HCT116 (cell line): ENCODE results near the gene FSIP1. TPM values are rescaled to one million over a fixed set of nuclear protein-coding genes. Genes with fewer than 3 reads are reported as not detected.

Experiments used
- ATAC-seq: fragments of 200-7000 bp; cut with Tn5 transposase; 2 replicates; pipeline ENCODE4 v1.9.1; 2020; ENCODE audit warnings: mild to moderate bottlenecking, moderate library complexity
- BruUV-seq: library from RNA; stranded (reverse); fragments of 400-500 nt; replicated peaks from 2 replicates; lab custom pipeline; 2021; lab: Mats Ljungman, UMichigan
- CTCF ChIA-PET: fragments of 300-600 bp; sonication (Branson Sonifier 250); formaldehyde crosslinking; loops from one replicate; lab custom pipeline; 2021; ENCODE audit warnings: antibody characterized with exemption; lab: Charles Lee
- POLR2A ChIA-PET: fragments of 300-600, 350-600 bp; sonication (Branson Sonifier 250); formaldehyde crosslinking; loops from one replicate; lab custom pipeline; 2021; ENCODE audit warnings: antibody characterized with exemption; lab: Charles Lee
- RAD21 ChIA-PET, 2 experiments: fragments of 300-600 bp; sonication (Branson Sonifier 250); formaldehyde crosslinking; loops; one replicate each; lab custom pipeline; 2023; ENCODE audit warnings: low total read pairs in 2 of 2; ENCODE audit not compliant: uncharacterized antibody in 2 of 2, unreplicated experiment in 2 of 2, low non-redundant PET in 1 of 2; lab: Charles Lee
- DNase-seq: peaks from one replicate; pipeline ENCODE4 v3.0.0-alpha.2; 2010; ENCODE audit warnings: low read depth, low spot score
- H2AFZ ChIP-seq: fragments of 200-600 bp; shearing (Covaris generic), sonication (generic); 2 replicates; pipeline ENCODE4 v1.6.1; 2017; ENCODE audit warnings: low read depth, mixed run types, mixed read lengths, antibody characterized with exemption, low read length; ENCODE audit not compliant: poor library complexity, severe bottlenecking
- H3K27ac ChIP-seq: 2 replicates; pipeline ENCODE4 v1.5.1; 2012; ENCODE audit warnings: low read depth, low read length
- H3K27me3 ChIP-seq: fragments of 200-600 bp; sonication (generic); 2 replicates; pipeline ENCODE4 v1.6.1; 2016; ENCODE audit warnings: mixed run types, low read length, mixed read lengths; ENCODE audit not compliant: insufficient read depth
- H3K36me3 ChIP-seq, 2 experiments: fragments of 200-500 bp in 1 of 2; fragments of 200-600 bp in 1 of 2; sonication (Bioruptor generic) in 1 of 2; sonication (generic) in 1 of 2; 2 replicates each; pipeline versions ENCODE4 v1.5.1 to v1.6.1; 2014 to 2016; ENCODE audit warnings: low read length in 2 of 2, inconsistent platforms in 1 of 2, mixed read lengths in 1 of 2, mixed run types in 1 of 2; ENCODE audit not compliant: insufficient read depth in 2 of 2, control insufficient read depth in 1 of 2
- H3K4me1 ChIP-seq, 2 experiments: fragments of 200-600 bp in 1 of 2; sonication (generic) in 1 of 2; 2 replicates each; pipeline versions ENCODE4 v1.5.1 to v1.6.1; 2012 to 2017; ENCODE audit warnings: low read length in 2 of 2, inconsistent platforms in 1 of 2, mild to moderate bottlenecking in 1 of 2, mixed read lengths in 1 of 2, mixed run types in 1 of 2, moderate library complexity in 1 of 2; ENCODE audit not compliant: insufficient read depth in 2 of 2, control insufficient read depth in 1 of 2
- H3K4me2 ChIP-seq: fragments of 200-600 bp; sonication (generic); 2 replicates; pipeline ENCODE4 v1.6.1; 2017; ENCODE audit warnings: mixed run types, low read length, mixed read lengths
- H3K4me3 ChIP-seq, 2 experiments: fragments of 200-600 bp in 1 of 2; sonication (generic) in 1 of 2; replicated peaks in 1 of 2; 2 replicates each; pipeline ENCODE4 v1.5.1; 2011 to 2016; ENCODE audit warnings: low read length in 2 of 2, control low read depth in 1 of 2, low read depth in 1 of 2, mild to moderate bottlenecking in 1 of 2, mixed read lengths in 1 of 2, mixed run types in 1 of 2
- H3K79me2 ChIP-seq: fragments of 200-600 bp; sonication (generic); 2 replicates; pipeline ENCODE4 v1.6.1; 2017; ENCODE audit warnings: mild to moderate bottlenecking, mixed run types, low read length, moderate library complexity, mixed read lengths; ENCODE audit not compliant: insufficient read depth
- H3K9ac ChIP-seq: fragments of 200-600 bp; sonication (generic); 2 replicates; pipeline ENCODE4 v1.6.1; 2016; ENCODE audit warnings: low read length, mixed read lengths
- H3K9me2 ChIP-seq: fragments of 200-600 bp; sonication (generic), shearing (Covaris generic); 2 replicates; pipeline ENCODE4 v1.6.1; 2017; ENCODE audit warnings: mixed run types, mild to moderate bottlenecking, moderate library complexity; ENCODE audit not compliant: insufficient read depth
- H3K9me3 ChIP-seq, 2 experiments: fragments of 200-500 bp in 1 of 2; fragments of 200-600 bp in 1 of 2; sonication (Bioruptor generic) in 1 of 2; sonication (generic) in 1 of 2; 2 replicates each; pipeline ENCODE4 v1.6.1; 2014 to 2017; ENCODE audit warnings: low read length in 2 of 2, mixed read lengths in 2 of 2, inconsistent platforms in 1 of 2, low read depth in 1 of 2, mild to moderate bottlenecking in 1 of 2, mixed run types in 1 of 2, moderate library complexity in 1 of 2; ENCODE audit not compliant: control insufficient read depth in 1 of 2, insufficient read depth in 1 of 2
- H4K20me1 ChIP-seq: fragments of 200-600 bp; sonication (generic), shearing (Covaris generic); 2 replicates; pipeline ENCODE4 v1.6.1; 2017; ENCODE audit warnings: mixed run types, mild to moderate bottlenecking, moderate library complexity; ENCODE audit not compliant: insufficient read depth
- CEBPB ChIP-seq: IDR thresholded peaks from 2 replicates; pipeline ENCODE4 v1.6.1; 2012; ENCODE audit warnings: low read depth
- FOSL1 ChIP-seq: IDR thresholded peaks from 2 replicates; pipeline ENCODE4 v1.6.1; 2012; ENCODE audit warnings: low read depth
- JUND ChIP-seq: IDR thresholded peaks from 2 replicates; pipeline ENCODE4 v1.6.1; 2012
- POLR2A ChIP-seq: IDR thresholded peaks from 2 replicates; pipeline ENCODE4 v1.7.0; 2011; ENCODE audit warnings: borderline replicate concordance; ENCODE audit not compliant: insufficient read depth, insufficient read length; ENCODE audit errors: extremely low read depth
- RAD21 ChIP-seq: IDR thresholded peaks from 2 replicates; pipeline ENCODE4 v1.6.1; 2012; ENCODE audit warnings: low read depth, mild to moderate bottlenecking
- SIN3A ChIP-seq: IDR thresholded peaks from 2 replicates; pipeline ENCODE4 v1.6.1; 2012; ENCODE audit warnings: low read depth
- TCF7L2 ChIP-seq: IDR thresholded peaks from 2 replicates; pipeline ENCODE4 v1.7.0; 2011; ENCODE audit warnings: borderline replicate concordance, inconsistent platforms; ENCODE audit not compliant: insufficient read depth, insufficient read length; ENCODE audit errors: extremely low read depth
- YY1 ChIP-seq: IDR thresholded peaks from 2 replicates; pipeline ENCODE4 v1.6.1; 2011; ENCODE audit warnings: low read length, low read depth, moderate library complexity, mild to moderate bottlenecking; ENCODE audit not compliant: insufficient replicate concordance; ENCODE audit errors: extremely low read depth
- ZFX ChIP-seq: fragments of 450-650 bp; IDR thresholded peaks from 2 replicates; pipeline ENCODE4 v1.6.1; 2017
- ZNF274 ChIP-seq: fragments of 200-500 bp; sonication (Bioruptor generic); IDR thresholded peaks from 2 replicates; pipeline ENCODE4 v1.6.1; 2014; ENCODE audit warnings: mild to moderate bottlenecking, low read depth, low read length, inconsistent platforms
- intact Hi-C: fragments of 100-400 bp; cut with micrococcal nuclease; formaldehyde crosslinking; loops from 2 replicates; pipeline ENCODE4 v1.10.0; 2022
- total RNA-seq: library from RNA; stranded (reverse); gene quantifications from one replicate; pipeline ENCODE4 v1.2.1, GENCODE V29; 2021; ENCODE audit not compliant: unreplicated experiment
- TF ChIP-seq, protein P1 (sequence below), 3 experiments: fragments of 200-600 bp in 1 of 3; sonication (generic) in 1 of 3; IDR thresholded peaks in 2 of 3; conservative IDR thresholded peaks in 1 of 3; 2 replicates each; pipeline ENCODE4 v1.5.1; 2012 to 2017; ENCODE audit warnings: low read depth in 2 of 3, low read length in 2 of 3, antibody characterized with exemption in 1 of 3, borderline replicate concordance in 1 of 3, control low read depth in 1 of 3, mild to moderate bottlenecking in 1 of 3, mixed read lengths in 1 of 3, mixed run types in 1 of 3, moderate library complexity in 1 of 3; ENCODE audit not compliant: insufficient read depth in 1 of 3
- TF ChIP-seq, protein P2 (sequence below): IDR thresholded peaks from 2 replicates; pipeline ENCODE4 v1.6.1; 2012
- TF ChIP-seq, protein P3 (sequence below): IDR thresholded peaks from 2 replicates; pipeline ENCODE4 v1.6.1; 2012; ENCODE audit warnings: low read depth

FSIP1 gene
- total RNA-seq, 1 experiment from 2014 or later = 0.42 TPM

DNA sequence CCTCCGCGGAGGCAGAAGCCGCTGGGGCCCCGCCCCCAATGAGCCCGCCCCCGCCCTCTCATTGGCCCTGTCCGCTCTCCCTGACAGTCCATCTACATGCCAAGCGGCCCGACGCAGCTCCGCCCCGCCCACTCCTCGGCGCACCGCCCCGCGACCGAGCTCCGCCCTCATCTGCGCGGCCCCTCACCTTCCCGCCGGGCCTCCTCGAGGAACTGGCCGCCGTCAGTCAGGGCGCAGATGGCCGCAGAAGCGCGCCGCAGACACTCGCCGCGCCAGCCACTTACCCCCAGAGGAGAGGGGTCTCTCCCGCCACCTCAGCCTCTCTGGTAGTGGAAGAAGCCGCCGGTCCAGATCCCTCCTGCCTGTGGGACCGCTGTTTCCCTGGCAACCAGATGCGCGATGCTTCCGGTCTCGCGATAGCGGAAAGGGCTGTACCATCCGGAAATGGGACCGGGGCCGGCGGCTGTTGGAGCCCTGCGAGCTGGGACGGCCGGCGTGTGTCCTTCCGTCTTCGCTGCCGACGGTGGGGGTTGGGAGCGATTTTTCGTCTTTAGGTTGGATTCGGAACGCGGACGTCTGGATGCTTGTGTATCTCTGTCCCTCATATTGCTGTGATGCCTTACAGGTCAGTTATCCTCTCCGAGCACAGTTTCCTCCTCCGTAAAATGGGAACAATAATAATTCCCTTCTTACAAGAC is at the start of gene FSIP1 (continued):
- TF ChIP-seq, protein P1, sequence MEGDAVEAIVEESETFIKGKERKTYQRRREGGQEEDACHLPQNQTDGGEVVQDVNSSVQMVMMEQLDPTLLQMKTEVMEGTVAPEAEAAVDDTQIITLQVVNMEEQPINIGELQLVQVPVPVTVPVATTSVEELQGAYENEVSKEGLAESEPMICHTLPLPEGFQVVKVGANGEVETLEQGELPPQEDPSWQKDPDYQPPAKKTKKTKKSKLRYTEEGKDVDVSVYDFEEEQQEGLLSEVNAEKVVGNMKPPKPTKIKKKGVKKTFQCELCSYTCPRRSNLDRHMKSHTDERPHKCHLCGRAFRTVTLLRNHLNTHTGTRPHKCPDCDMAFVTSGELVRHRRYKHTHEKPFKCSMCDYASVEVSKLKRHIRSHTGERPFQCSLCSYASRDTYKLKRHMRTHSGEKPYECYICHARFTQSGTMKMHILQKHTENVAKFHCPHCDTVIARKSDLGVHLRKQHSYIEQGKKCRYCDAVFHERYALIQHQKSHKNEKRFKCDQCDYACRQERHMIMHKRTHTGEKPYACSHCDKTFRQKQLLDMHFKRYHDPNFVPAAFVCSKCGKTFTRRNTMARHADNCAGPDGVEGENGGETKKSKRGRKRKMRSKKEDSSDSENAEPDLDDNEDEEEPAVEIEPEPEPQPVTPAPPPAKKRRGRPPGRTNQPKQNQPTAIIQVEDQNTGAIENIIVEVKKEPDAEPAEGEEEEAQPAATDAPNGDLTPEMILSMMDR (IDR thresholded peaks at IDR 0.05 in 2 of 3, conservative IDR thresholded peaks at IDR 0.05 in 1 of 3; ENCODE audit: borderline replicate concordance in 1 of 3, insufficient read depth in 1 of 3, low read depth in 2 of 3, low read length in 2 of 3) = no peak
- TF ChIP-seq SIN3A (no peak), TCF7L2 (peak; percentile 41), FOSL1 (no peak)
- TF ChIP-seq, all 23 proteins: peak for 7

DNA sequence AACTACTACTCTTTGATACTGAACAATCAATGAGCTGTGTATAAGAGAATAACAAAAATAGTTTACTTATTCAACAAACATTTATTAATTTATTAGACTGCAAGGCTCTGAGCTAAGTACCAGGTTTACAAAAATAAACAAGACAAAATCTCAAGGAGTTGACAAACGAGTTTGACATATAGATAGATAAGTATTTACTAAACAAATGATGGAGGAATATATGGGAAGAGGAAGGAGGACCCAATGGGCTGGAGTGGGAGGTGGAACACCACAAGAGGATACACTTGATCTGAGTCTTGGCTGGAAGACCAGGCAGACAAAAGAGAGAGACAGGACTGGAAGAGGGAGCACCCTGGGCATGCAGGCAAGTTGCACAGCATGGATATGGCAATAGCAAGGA is 47.5 kb upstream of the FSIP1 start:
- ChIA-PET POLR2A (no interaction called here), CTCF (no interaction called here), RAD21 (no interaction called here)
- no TSS peak for BruUV-seq
- H3K9me3 ChIP-seq = no peaks in the 10 kb centered on the region
- H3K36me3 ChIP-seq = no peaks in the 10 kb centered on the region
- no peak overlapping the region for H3K27ac ChIP-seq
- H3K4me3 ChIP-seq = no peak overlapping the region
- TF ChIP-seq JUND = no peak
- no peak for TF ChIP-seq ZNF274
- TF ChIP-seq, protein P2, sequence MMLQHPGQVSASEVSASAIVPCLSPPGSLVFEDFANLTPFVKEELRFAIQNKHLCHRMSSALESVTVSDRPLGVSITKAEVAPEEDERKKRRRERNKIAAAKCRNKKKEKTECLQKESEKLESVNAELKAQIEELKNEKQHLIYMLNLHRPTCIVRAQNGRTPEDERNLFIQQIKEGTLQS = no peak
- TF ChIP-seq CEBPB = no peak
- TF ChIP-seq TCF7L2 = no peak
- no peak for TF ChIP-seq RAD21
- no peak for TF ChIP-seq YY1
- no peak for TF ChIP-seq ZFX
- TF ChIP-seq, protein P3, sequence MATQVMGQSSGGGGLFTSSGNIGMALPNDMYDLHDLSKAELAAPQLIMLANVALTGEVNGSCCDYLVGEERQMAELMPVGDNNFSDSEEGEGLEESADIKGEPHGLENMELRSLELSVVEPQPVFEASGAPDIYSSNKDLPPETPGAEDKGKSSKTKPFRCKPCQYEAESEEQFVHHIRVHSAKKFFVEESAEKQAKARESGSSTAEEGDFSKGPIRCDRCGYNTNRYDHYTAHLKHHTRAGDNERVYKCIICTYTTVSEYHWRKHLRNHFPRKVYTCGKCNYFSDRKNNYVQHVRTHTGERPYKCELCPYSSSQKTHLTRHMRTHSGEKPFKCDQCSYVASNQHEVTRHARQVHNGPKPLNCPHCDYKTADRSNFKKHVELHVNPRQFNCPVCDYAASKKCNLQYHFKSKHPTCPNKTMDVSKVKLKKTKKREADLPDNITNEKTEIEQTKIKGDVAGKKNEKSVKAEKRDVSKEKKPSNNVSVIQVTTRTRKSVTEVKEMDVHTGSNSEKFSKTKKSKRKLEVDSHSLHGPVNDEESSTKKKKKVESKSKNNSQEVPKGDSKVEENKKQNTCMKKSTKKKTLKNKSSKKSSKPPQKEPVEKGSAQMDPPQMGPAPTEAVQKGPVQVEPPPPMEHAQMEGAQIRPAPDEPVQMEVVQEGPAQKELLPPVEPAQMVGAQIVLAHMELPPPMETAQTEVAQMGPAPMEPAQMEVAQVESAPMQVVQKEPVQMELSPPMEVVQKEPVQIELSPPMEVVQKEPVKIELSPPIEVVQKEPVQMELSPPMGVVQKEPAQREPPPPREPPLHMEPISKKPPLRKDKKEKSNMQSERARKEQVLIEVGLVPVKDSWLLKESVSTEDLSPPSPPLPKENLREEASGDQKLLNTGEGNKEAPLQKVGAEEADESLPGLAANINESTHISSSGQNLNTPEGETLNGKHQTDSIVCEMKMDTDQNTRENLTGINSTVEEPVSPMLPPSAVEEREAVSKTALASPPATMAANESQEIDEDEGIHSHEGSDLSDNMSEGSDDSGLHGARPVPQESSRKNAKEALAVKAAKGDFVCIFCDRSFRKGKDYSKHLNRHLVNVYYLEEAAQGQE = no peak
- TF ChIP-seq POLR2A = no peak
- no peak for ATAC-seq
- no peaks in the 10 kb centered on the region for H3K9me2 ChIP-seq
- no peaks in the 10 kb centered on the region for H3K27me3 ChIP-seq
- no peak for DNase-seq
- H2AFZ ChIP-seq = no peak overlapping the region
- no peak overlapping the region for H3K9ac ChIP-seq
- no peaks in the 10 kb centered on the region for H3K79me2 ChIP-seq
- H3K4me2 ChIP-seq = no peak overlapping the region
- no peaks in the 10 kb centered on the region for H4K20me1 ChIP-seq
- no peaks in the 10 kb centered on the region for H3K4me1 ChIP-seq
- intact Hi-C loops = no loop called here
